Activated CD8-positive, alpha-beta T cell treated with anti-CD3 and anti-CD28 coated beads for 36 hours (primary cell): Measurements from ENCODE around the gene FBLN1. TPM values are rescaled to one million over a fixed set of nuclear protein-coding genes. Genes with fewer than 3 reads are reported as not detected.
A peak's percentile ranks its signal among the peaks of the same experiment; 100 is the strongest.

Source experiments
- ATAC-seq: fragments of 200-7000 bp; cut with Tn5 transposase; one replicate; pipeline ENCODE4 v1.10.0; 2021; ENCODE audit warnings: mild to moderate bottlenecking, moderate library complexity
- CTCF ChIA-PET: fragments of 350-600 bp; sonication (Branson Sonifier 250); formaldehyde crosslinking; loops from one replicate; lab custom pipeline; 2021; ENCODE audit warnings: antibody characterized with exemption; lab: Charles Lee
- POLR2A ChIA-PET: fragments of 350-600 bp; sonication (Branson Sonifier 250); formaldehyde crosslinking; loops from one replicate; lab custom pipeline; 2021; ENCODE audit warnings: antibody characterized with exemption; lab: Charles Lee
- DNase-seq: peaks from one replicate; pipeline ENCODE4 v3.0.0-alpha.2; 2020
- H3K27ac Mint-ChIP-seq: one replicate; pipeline ENCODE4 v1.8.0; 2021; ENCODE audit warnings: mild to moderate bottlenecking, mixed read lengths
- H3K27me3 Mint-ChIP-seq: one replicate; pipeline ENCODE4 v1.8.0; 2021; ENCODE audit warnings: mixed read lengths
- H3K36me3 Mint-ChIP-seq: one replicate; pipeline ENCODE4 v1.8.0; 2021; ENCODE audit warnings: low read depth, mixed read lengths
- H3K4me1 Mint-ChIP-seq: one replicate; pipeline ENCODE4 v1.8.0; 2021; ENCODE audit warnings: low read depth, mixed read lengths
- H3K4me3 Mint-ChIP-seq: one replicate; pipeline ENCODE4 v1.8.0; 2021; ENCODE audit warnings: mild to moderate bottlenecking, moderate library complexity, mixed read lengths
- H3K9me3 Mint-ChIP-seq: one replicate; pipeline ENCODE4 v1.8.0; 2021; ENCODE audit warnings: mixed read lengths
- intact Hi-C: fragments of 100-400 bp; cut with micrococcal nuclease; formaldehyde crosslinking; loops from one replicate; pipeline ENCODE4 v1.10.0; 2022
- total RNA-seq, 2 experiments: library from RNA; stranded (reverse); gene quantifications; one replicate each; pipeline ENCODE4 v1.2.3, GENCODE V29; 2021
- TF ChIP-seq, protein P1 (sequence below): fragments of 200-600 bp; IDR thresholded peaks from one replicate; pipeline ENCODE4 v1.8.0; 2022; ENCODE audit warnings: antibody characterized with exemption, mild to moderate bottlenecking

FBLN1 gene
- total RNA-seq, 2 experiments from 2014 or later = 0.56 TPM; not detected in 1

DNA sequence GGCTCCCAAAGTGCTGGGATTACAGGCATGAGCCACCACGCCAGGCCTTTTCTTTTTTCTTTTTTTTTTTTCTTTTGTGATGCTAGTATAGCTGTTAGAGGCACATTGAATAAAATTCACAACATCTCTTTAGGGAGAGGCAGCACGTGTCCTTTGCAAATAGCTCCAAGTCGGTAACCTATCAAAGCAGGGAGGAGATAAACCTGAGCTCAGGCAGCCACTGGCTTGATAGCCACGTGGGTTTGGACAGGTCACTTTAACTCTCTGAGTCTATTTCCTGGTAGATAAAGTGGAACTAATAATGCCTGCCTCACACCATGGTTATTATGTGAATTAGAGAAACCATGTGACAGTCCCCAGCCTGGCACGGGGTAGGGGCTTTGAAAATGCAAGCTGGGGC, 125.8 kb downstream of the FBLN1 start:
- ChIA-PET CTCF (interaction anchor here (1.2 to 1.5 kb wide), 2 partner anchors 50 to 51 kb away, joined by 3 read pairs; no protein-coding TSS in a partner anchor), POLR2A (no interaction called here)
- Mint-ChIP-seq H3K27me3 (peaks cover 25% of the 10 kb centered on the region), H3K9me3 (no peaks in the 10 kb centered on the region), H3K27ac (no peak overlapping the region), H3K4me1 (no peaks in the 10 kb centered on the region), H3K36me3 (no peaks in the 10 kb centered on the region), H3K4me3 (no peak overlapping the region)
- intact Hi-C loops = no loop called here
- ATAC-seq (no peak), DNase-seq (no peak)
- TF ChIP-seq, protein P1, sequence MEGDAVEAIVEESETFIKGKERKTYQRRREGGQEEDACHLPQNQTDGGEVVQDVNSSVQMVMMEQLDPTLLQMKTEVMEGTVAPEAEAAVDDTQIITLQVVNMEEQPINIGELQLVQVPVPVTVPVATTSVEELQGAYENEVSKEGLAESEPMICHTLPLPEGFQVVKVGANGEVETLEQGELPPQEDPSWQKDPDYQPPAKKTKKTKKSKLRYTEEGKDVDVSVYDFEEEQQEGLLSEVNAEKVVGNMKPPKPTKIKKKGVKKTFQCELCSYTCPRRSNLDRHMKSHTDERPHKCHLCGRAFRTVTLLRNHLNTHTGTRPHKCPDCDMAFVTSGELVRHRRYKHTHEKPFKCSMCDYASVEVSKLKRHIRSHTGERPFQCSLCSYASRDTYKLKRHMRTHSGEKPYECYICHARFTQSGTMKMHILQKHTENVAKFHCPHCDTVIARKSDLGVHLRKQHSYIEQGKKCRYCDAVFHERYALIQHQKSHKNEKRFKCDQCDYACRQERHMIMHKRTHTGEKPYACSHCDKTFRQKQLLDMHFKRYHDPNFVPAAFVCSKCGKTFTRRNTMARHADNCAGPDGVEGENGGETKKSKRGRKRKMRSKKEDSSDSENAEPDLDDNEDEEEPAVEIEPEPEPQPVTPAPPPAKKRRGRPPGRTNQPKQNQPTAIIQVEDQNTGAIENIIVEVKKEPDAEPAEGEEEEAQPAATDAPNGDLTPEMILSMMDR = no peak

DNA sequence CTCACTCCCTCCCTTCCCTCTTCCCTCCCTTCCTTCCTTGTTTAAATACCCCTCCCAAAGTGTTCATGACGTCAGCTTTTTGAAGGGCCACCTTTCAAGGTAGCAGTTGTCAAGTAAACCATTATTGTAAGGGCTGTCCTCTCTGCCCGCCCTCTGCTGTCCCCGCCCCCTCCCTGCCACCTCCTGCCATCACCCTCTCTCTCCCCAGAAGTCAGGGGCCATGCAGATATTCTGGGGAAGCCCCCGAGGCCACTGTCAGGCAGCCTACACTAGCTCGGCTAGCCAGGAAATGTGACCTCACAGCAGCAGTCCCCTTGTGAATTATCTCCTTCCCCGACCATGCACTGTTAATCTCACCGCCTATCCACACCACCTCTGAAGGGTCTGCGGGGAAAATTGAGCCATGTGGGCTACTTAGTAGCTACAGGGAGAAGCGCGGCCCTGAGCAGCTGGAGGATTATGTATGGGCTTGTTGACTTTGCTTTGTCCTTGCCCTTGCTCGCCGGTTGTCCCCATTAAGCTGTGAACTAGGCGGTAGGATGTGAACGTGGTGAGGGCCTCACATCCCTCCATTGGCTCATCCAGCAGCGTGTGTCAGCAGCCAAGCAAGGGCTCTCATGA, 126.9 kb downstream of the FBLN1 start:
- intact Hi-C loops = no loop called here
- no peak overlapping the region for H3K27ac Mint-ChIP-seq
- DNase-seq (peak; percentile 26), ATAC-seq (peak; percentile 69)
- ChIA-PET POLR2A (no interaction called here), CTCF (interaction anchor here (0.8 to 1.5 kb wide), 2 partner anchors 15 to 51 kb away, joined by 3 to 5 read pairs; no protein-coding TSS in a partner anchor)
- no peaks in the 10 kb centered on the region for H3K36me3 Mint-ChIP-seq
- peaks cover 30% of the 10 kb centered on the region for H3K27me3 Mint-ChIP-seq
- no peak overlapping the region for H3K4me3 Mint-ChIP-seq
- TF ChIP-seq, protein P1 = no peak
- no peaks in the 10 kb centered on the region for H3K9me3 Mint-ChIP-seq
- no peaks in the 10 kb centered on the region for H3K4me1 Mint-ChIP-seq

DNA sequence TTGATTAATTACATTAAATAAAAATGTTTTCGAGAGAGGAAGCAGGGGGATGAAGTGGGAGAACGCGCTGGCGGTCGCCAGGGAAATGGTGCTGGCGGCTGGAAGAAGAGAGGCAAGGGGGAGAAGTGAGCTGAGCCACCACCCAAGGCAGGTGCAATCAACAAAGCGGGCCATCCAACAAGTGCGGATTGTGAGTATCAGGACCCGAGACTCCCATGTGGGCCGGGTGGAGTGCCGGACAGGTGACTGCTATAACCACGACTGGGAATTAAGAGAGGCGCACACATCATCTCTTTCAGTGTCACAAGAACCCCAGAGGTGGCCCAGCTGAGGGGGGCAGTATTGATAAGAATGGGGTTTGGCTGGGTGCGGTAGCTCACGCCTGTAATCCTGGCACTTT, 127.8 kb downstream of the FBLN1 start:
- Mint-ChIP-seq H3K27ac (no peak overlapping the region), H3K36me3 (no peaks in the 10 kb centered on the region), H3K9me3 (no peaks in the 10 kb centered on the region), H3K4me3 (no peak overlapping the region), H3K4me1 (no peaks in the 10 kb centered on the region), H3K27me3 (peaks cover 30% of the 10 kb centered on the region)
- no peak for ATAC-seq
- ChIA-PET POLR2A (no interaction called here), CTCF (no interaction called here)
- TF ChIP-seq, protein P1 = no peak
- intact Hi-C loops = no loop called here
- DNase-seq = no peak

DNA sequence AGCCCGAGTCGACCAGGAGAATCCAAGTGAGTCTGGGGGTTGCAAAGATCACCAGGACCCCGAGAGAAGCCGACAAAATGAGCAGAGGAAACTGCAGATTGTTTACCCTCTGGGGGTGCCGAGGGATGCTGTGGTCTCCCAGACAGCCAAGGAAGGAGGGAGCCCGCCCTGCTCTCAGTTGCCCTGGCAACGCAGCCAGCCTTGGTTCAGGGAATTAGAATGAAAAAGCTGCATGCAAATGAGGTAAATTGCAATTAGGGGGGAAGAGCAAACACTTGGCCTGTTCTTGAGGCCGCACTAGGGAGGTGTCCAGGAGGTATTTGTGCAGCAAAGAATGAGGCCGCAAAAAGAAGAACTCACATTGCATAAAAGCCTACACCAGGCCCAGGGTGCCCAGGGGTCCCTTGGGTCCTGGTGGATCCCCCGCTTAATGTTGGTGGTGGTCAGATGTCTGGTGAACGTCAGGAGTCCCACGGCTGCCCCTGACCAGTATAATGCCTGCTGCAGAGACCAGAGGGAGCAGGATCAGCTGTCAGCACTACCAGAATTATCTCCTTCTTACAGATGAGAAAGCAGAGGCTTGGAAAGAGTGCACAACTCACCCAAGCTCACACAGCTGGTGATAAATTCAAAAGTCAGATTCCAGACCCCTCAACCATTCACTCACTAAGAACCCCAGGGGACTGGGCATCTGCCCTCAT, 128.6 kb downstream of the FBLN1 start:
- Mint-ChIP-seq H3K36me3 (no peaks in the 10 kb centered on the region), H3K9me3 (no peaks in the 10 kb centered on the region), H3K27ac (no peak overlapping the region), H3K4me1 (no peaks in the 10 kb centered on the region), H3K27me3 (peaks cover 30% of the 10 kb centered on the region), H3K4me3 (no peak overlapping the region)
- DNase-seq (no peak), ATAC-seq (no peak)
- ChIA-PET CTCF (no interaction called here), POLR2A (no interaction called here)
- intact Hi-C loops = no loop called here
- TF ChIP-seq, protein P1 = no peak

DNA sequence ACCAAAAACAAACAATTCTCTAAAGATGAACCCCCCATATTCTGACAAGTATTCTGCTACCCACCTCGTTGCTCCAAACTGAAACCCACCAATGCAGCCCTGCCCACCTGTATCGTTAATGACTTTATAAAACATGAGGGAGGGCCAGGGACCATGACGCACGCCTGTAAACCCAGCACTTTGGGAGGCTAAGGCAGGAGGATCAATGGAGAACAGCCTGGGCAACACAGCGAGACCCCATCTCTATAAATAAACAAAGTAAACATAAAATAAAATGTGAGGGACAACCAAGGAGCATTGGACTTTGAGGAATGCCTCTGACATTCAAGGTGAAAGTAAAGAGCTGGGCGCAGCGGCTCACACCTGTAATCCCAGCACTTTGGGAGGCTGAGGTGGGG, 129.2 kb downstream of the FBLN1 start:
- DNase-seq (no peak), ATAC-seq (no peak)
- Mint-ChIP-seq H3K4me1 (no peaks in the 10 kb centered on the region), H3K36me3 (no peaks in the 10 kb centered on the region), H3K9me3 (no peaks in the 10 kb centered on the region), H3K4me3 (no peak overlapping the region), H3K27me3 (peaks cover 31% of the 10 kb centered on the region), H3K27ac (no peak overlapping the region)
- ChIA-PET POLR2A (no interaction called here), CTCF (no interaction called here)
- intact Hi-C loops = no loop called here
- TF ChIP-seq, protein P1 = no peak
